Endodermal cell (in vitro differentiated cells): ENCODE data around the gene PRKG2. TPM values are rescaled to one million over a fixed set of nuclear protein-coding genes. Genes with fewer than 3 reads are reported as not detected.

Experiments used
- DNase-seq: peaks from one replicate; pipeline ENCODE4 v3.0.0-alpha.2; 2017
- H3K27ac ChIP-seq: 2 replicates; pipeline ENCODE4 v1.5.1; 2013; ENCODE audit warnings: mild to moderate bottlenecking, low read depth, low read length, moderate library complexity
- H3K27me3 ChIP-seq: 2 replicates; pipeline ENCODE4 v1.6.1; 2013; ENCODE audit warnings: mild to moderate bottlenecking, low read length, moderate library complexity; ENCODE audit not compliant: insufficient read depth, control insufficient read depth, poor library complexity, severe bottlenecking
- H3K36me3 ChIP-seq: 2 replicates; pipeline ENCODE4 v1.7.0; 2013; ENCODE audit warnings: mild to moderate bottlenecking, low read length, moderate library complexity; ENCODE audit not compliant: control insufficient read depth, insufficient read depth
- H3K4me1 ChIP-seq: one replicate; pipeline ENCODE4 v1.7.0; 2013; ENCODE audit warnings: low read length; ENCODE audit not compliant: control insufficient read depth, insufficient read depth
- H3K4me3 ChIP-seq: 2 replicates; pipeline ENCODE4 v1.5.1; 2013; ENCODE audit warnings: mild to moderate bottlenecking, low read length, moderate library complexity
- H3K9ac ChIP-seq: 2 replicates; pipeline ENCODE4 v1.6.1; 2013; ENCODE audit warnings: mild to moderate bottlenecking, low read length, moderate library complexity; ENCODE audit not compliant: poor library complexity, severe bottlenecking; ENCODE audit errors: extremely low read depth
- H3K9me3 ChIP-seq: 2 replicates; pipeline ENCODE4 v1.6.1; 2013; ENCODE audit warnings: mild to moderate bottlenecking, low read length, moderate library complexity; ENCODE audit not compliant: control insufficient read depth
- H3K27ac Mint-ChIP-seq: 2 replicates; pipeline ENCODE4 v1.8.0; 2020; ENCODE audit warnings: mixed read lengths
- H3K27me3 Mint-ChIP-seq: 2 replicates; pipeline ENCODE4 v1.8.0; 2021; ENCODE audit warnings: mild to moderate bottlenecking, mixed read lengths; ENCODE audit not compliant: insufficient read depth
- H3K36me3 Mint-ChIP-seq: 2 replicates; pipeline ENCODE4 v1.8.0; 2020; ENCODE audit warnings: low read depth, mixed read lengths
- H3K4me1 Mint-ChIP-seq: 2 replicates; pipeline ENCODE4 v1.8.0; 2020; ENCODE audit warnings: mixed read lengths
- H3K4me3 Mint-ChIP-seq: 2 replicates; pipeline ENCODE4 v1.8.0; 2020; ENCODE audit warnings: mild to moderate bottlenecking, moderate library complexity, mixed read lengths
- H3K9me3 Mint-ChIP-seq: 2 replicates; pipeline ENCODE4 v1.8.0; 2020; ENCODE audit warnings: mild to moderate bottlenecking, mixed read lengths
- CTCF ChIP-seq: fragments of 200-600 bp; sonication (generic); conservative IDR thresholded peaks from 2 replicates; pipeline ENCODE4 v1.5.0; 2021; ENCODE audit warnings: antibody characterized with exemption, mild to moderate bottlenecking
- WGBS, 2 experiments: methylation state at CpG; one replicate each; pipeline versions ENCODE4 v1.1.5 to v1.1.7; 2013; ENCODE audit warnings: missing lambda C conversion rate in 2 of 2, mixed read lengths in 1 of 2; ENCODE audit not compliant: insufficient coverage in 1 of 2, insufficient read length in 1 of 2; 5-methylcytosine and 5-hydroxymethylcytosine counted together
- total RNA-seq, 2 donors: library from RNA; stranded (reverse); fragmentation: NEBNext Ultra II Directional in 1 of 2; extraction: Animal tissue kit (Norgen Biotek cat#: 25700) in 1 of 2; gene quantifications; 2 replicates in 1 of 2; 3 replicates in 1 of 2; pipeline ENCODE4 v1.2.1, GENCODE V29; 2021

PRKG2 gene
- total RNA-seq, 2 donors from 2014 or later, result 1.3 to 2.4 TPM

DNA sequence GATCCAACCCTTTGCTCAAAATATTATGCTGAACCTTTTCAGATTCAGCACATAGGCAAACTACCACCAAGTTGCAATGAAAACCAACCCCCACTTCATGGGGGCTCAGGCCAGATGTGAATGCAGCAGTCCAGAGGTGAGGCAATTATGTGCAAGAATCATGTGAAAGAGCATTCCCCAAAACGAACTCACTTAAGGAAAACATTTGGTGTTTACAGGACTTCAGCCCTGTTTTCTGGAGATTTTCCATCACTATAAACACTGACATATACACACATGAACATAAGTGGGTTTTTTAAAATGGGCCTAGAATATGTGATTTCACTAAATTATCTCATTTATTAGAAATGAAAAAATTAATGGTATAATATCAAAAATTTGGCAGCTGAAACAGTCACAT lies 153.0 kb downstream of the PRKG2 start:
- H3K9me3 Mint-ChIP-seq, result no peaks in the 10 kb centered on the region
- H3K4me3 Mint-ChIP-seq, result no peak overlapping the region
- H3K27ac Mint-ChIP-seq, result no peak overlapping the region
- H3K36me3 Mint-ChIP-seq, result no peaks in the 10 kb centered on the region
- H3K27me3 Mint-ChIP-seq, result peaks cover 4% of the 10 kb centered on the region
- no peak for DNase-seq
- Histone ChIP-seq H3K4me1 (no peaks in the 10 kb centered on the region), H3K4me3 (no peak overlapping the region), H3K9ac (no peak overlapping the region), H3K36me3 (no peaks in the 10 kb centered on the region), H3K9me3 (no peaks in the 10 kb centered on the region), H3K27me3 (peaks cover 16% of the 10 kb centered on the region), H3K27ac (no peak overlapping the region)
- WGBS, 2 experiments, result 75% methylated on average over 1 of the region's 1 CpG; no CpG with 5 or more reads in 1 of the 2 experiments
- H3K4me1 Mint-ChIP-seq, result no peaks in the 10 kb centered on the region
- no peak for TF ChIP-seq CTCF

GRCh38 chr4:81061344-81061730 lies 153.7 kb downstream of the PRKG2 start:
- DNase-seq, result no peak
- Mint-ChIP-seq H3K27ac (no peak overlapping the region), H3K4me1 (no peaks in the 10 kb centered on the region), H3K36me3 (no peaks in the 10 kb centered on the region), H3K9me3 (no peaks in the 10 kb centered on the region), H3K4me3 (no peak overlapping the region), H3K27me3 (peaks cover 4% of the 10 kb centered on the region)
- H3K9me3 ChIP-seq, result no peaks in the 10 kb centered on the region
- H3K27ac ChIP-seq, result no peak overlapping the region
- TF ChIP-seq CTCF, result no peak
- no peaks in the 10 kb centered on the region for H3K36me3 ChIP-seq
- H3K4me1 ChIP-seq, result no peaks in the 10 kb centered on the region
- H3K27me3 ChIP-seq, result peaks cover 16% of the 10 kb centered on the region
- H3K4me3 ChIP-seq, result no peak overlapping the region
- H3K9ac ChIP-seq, result no peak overlapping the region

DNA sequence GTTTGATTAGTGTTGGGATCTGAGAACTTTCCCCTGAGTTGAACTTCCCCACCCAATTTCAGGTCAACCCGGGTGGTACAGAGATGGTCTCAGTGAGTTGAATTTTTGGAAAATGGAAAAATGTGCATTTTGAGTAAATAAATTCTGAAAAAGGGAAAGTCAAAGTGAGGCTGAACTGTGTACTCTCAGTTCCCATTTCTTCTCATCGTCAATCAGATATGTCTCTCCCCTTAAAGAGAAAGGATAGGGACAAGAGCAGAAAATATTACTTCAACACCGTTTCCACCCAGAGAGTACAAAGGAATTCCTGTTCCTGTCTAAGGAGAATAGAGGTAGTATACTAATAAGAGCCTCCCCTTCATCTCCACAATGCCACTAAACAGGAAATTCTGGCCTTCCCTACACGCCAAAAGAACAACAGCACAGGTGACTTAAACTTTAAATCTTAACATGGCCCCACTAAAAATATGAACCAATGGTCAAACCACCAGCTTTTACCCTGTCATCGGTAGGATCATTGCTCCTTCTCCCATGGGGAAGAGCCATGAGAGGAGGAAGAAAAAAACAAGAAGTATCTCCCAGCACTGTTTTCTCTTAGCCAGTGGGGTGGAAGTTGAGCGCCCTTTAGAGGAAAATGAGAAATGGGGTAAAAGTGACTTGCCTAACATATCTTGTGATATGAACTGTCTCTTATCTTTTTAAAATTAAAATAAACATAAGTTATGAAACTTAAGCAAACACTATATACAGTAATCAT lies 154.3 kb downstream of the PRKG2 start:
- Mint-ChIP-seq H3K4me1 (no peaks in the 10 kb centered on the region), H3K27ac (no peak overlapping the region), H3K9me3 (no peaks in the 10 kb centered on the region), H3K36me3 (no peaks in the 10 kb centered on the region), H3K27me3 (peaks cover 4% of the 10 kb centered on the region), H3K4me3 (no peak overlapping the region)
- no peak overlapping the region for H3K27ac ChIP-seq
- no peak overlapping the region for H3K4me3 ChIP-seq
- no peak for TF ChIP-seq CTCF
- no peaks in the 10 kb centered on the region for H3K4me1 ChIP-seq
- no peak overlapping the region for H3K9ac ChIP-seq
- WGBS, 2 experiments, result 67 to 90% methylated on average over 1 to 6 of the region's 6 CpGs
- DNase-seq, result no peak
- no peaks in the 10 kb centered on the region for H3K36me3 ChIP-seq
- peaks cover 16% of the 10 kb centered on the region for H3K27me3 ChIP-seq
- H3K9me3 ChIP-seq, result no peaks in the 10 kb centered on the region
